ENCODE data around the gene HTT. TPM values are rescaled to one million over a fixed set of nuclear protein-coding genes. Genes with fewer than 3 reads are reported as not detected.

HTT gene
- total RNA-seq, 2 donors from 2014 or later = 56.3 to 89.5 TPM

- DNase-seq (ENCODE audit: low spot score) = no peak
- Histone ChIP-seq H3K4me1 (ENCODE audit: control insufficient read depth in 1 of 2, low read depth in 2 of 2) (no peaks in the 10 kb centered on the region), H3K4me3 (no peak overlapping the region), H3K36me3 (peaks cover 26% of the 10 kb centered on the region), H3K9me3 (no peaks in the 10 kb centered on the region), H3K27me3 (replicated peaks; ENCODE audit: insufficient read depth) (no peaks in the 10 kb centered on the region), H3K27ac (no peak overlapping the region)
- no peak for ATAC-seq (ENCODE audit: insufficient number of reproducible peaks, low FRiP score, low read depth)
- TF ChIP-seq, protein P1, sequence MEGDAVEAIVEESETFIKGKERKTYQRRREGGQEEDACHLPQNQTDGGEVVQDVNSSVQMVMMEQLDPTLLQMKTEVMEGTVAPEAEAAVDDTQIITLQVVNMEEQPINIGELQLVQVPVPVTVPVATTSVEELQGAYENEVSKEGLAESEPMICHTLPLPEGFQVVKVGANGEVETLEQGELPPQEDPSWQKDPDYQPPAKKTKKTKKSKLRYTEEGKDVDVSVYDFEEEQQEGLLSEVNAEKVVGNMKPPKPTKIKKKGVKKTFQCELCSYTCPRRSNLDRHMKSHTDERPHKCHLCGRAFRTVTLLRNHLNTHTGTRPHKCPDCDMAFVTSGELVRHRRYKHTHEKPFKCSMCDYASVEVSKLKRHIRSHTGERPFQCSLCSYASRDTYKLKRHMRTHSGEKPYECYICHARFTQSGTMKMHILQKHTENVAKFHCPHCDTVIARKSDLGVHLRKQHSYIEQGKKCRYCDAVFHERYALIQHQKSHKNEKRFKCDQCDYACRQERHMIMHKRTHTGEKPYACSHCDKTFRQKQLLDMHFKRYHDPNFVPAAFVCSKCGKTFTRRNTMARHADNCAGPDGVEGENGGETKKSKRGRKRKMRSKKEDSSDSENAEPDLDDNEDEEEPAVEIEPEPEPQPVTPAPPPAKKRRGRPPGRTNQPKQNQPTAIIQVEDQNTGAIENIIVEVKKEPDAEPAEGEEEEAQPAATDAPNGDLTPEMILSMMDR (IDR thresholded peaks at IDR 0.05) = no peak
These were observed 115.0 kb downstream of the HTT start for GRCh38 chr4:3189459-3189858.

DNA sequence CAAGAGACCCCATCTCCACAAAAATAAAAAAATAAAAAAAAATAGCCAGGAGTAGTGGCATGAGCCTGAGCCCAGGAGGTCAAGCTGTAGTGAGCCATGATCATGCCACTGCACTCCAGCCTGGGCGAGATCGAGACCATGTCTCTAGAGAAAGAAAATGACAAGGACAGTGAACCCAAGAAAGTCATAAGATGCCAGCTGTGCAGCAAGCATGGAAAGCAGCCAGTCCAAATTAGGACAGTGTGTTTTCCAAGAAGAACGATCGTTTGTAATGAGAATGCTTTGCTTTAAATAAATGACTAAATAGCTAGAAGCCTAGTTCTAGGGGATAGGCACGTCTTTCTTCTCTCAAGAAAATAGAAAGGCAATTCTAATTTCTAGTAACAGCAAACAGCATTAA, 116.1 kb downstream of the HTT start:
- Histone ChIP-seq H3K27me3 (replicated peaks; ENCODE audit: insufficient read depth) (no peaks in the 10 kb centered on the region), H3K36me3 (peaks cover 30% of the 10 kb centered on the region), H3K4me3 (no peak overlapping the region), H3K27ac (no peak overlapping the region), H3K4me1 (ENCODE audit: control insufficient read depth in 1 of 2, low read depth in 2 of 2) (no peaks in the 10 kb centered on the region), H3K9me3 (no peaks in the 10 kb centered on the region)
- TF ChIP-seq, protein P1 (IDR thresholded peaks at IDR 0.05) = no peak
- DNase-seq (ENCODE audit: low spot score) (no peak), ATAC-seq (ENCODE audit: insufficient number of reproducible peaks, low FRiP score, low read depth) (no peak)

DNA sequence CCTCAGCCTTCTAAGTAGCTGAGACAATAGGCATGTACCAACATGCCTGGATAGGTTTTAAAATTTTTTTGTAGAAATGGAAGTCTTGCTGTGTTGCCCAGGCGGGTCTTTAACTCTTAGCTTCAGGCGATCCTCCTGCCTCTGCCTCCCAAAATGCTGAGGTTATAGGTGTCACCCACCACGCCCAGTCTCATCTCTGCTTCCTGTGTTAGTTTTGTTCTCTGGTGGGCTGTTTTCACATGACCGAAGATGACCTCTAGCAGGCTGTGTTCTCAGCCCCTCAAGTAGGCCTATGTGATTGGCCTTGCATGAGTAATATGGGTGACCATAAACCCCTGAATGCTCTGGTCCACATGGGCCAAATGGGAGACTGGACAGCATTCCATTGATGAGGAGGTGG, 117.7 kb downstream of the HTT start:
- ATAC-seq (ENCODE audit: insufficient number of reproducible peaks, low FRiP score, low read depth) (no peak), DNase-seq (ENCODE audit: low spot score) (no peak)
- TF ChIP-seq, protein P1 (IDR thresholded peaks at IDR 0.05) = no peak
- no peaks in the 10 kb centered on the region for H3K27me3 ChIP-seq (replicated peaks; ENCODE audit: insufficient read depth)
- peaks cover 31% of the 10 kb centered on the region for H3K36me3 ChIP-seq
- no peaks in the 10 kb centered on the region for H3K4me1 ChIP-seq (ENCODE audit: control insufficient read depth in 1 of 2, low read depth in 2 of 2)
- H3K9me3 ChIP-seq = no peaks in the 10 kb centered on the region
- no peak overlapping the region for H3K4me3 ChIP-seq
- no peak overlapping the region for H3K27ac ChIP-seq

GRCh38 chr4:3192827-3193226, 118.3 kb downstream of the HTT start:
- ATAC-seq (ENCODE audit: insufficient number of reproducible peaks, low FRiP score, low read depth) (no peak), DNase-seq (ENCODE audit: low spot score) (no peak)
- H3K9me3 ChIP-seq = no peaks in the 10 kb centered on the region
- H3K36me3 ChIP-seq = peaks cover 31% of the 10 kb centered on the region
- no peaks in the 10 kb centered on the region for H3K27me3 ChIP-seq (replicated peaks; ENCODE audit: insufficient read depth)
- TF ChIP-seq, protein P1 (IDR thresholded peaks at IDR 0.05) = no peak
- no peak overlapping the region for H3K4me3 ChIP-seq
- no peak overlapping the region for H3K27ac ChIP-seq
- H3K4me1 ChIP-seq (ENCODE audit: control insufficient read depth in 1 of 2, low read depth in 2 of 2) = no peaks in the 10 kb centered on the region

- no peaks in the 10 kb centered on the region for H3K4me1 ChIP-seq (ENCODE audit: control insufficient read depth in 1 of 2, low read depth in 2 of 2)
- peaks cover 24% of the 10 kb centered on the region for H3K36me3 ChIP-seq
- H3K4me3 ChIP-seq = no peak overlapping the region
- no peaks in the 10 kb centered on the region for H3K9me3 ChIP-seq
- DNase-seq (ENCODE audit: low spot score) (no peak), ATAC-seq (ENCODE audit: insufficient number of reproducible peaks, low FRiP score, low read depth) (no peak)
- H3K27ac ChIP-seq = no peak overlapping the region
- no peaks in the 10 kb centered on the region for H3K27me3 ChIP-seq (replicated peaks; ENCODE audit: insufficient read depth)
- TF ChIP-seq, protein P1 (IDR thresholded peaks at IDR 0.05) = no peak
These were observed 119.2 kb downstream of the HTT start for GRCh38 chr4:3193531-3194203.

All from thoracic aorta (tissue), 2 donors.